GM19324 (cell line): ENCODE results near the gene FBXO34.
A peak's percentile ranks its signal among the peaks of the same experiment; 100 is the strongest.
"Not testable (repeated sequence)": the region's sequence is repeated elsewhere in the genome, so short reads cannot be mapped to it uniquely, and the experiment has no call there.

Experiments used
- ATAC-seq: cut with Tn5 transposase; IDR thresholded peaks from one replicate; pipeline ENCODE4 v1.9.1; 2021; ENCODE audit warnings: mild to moderate bottlenecking, moderate library complexity; ENCODE audit not compliant: unreplicated experiment, low FRiP score

FBXO34 gene

DNA sequence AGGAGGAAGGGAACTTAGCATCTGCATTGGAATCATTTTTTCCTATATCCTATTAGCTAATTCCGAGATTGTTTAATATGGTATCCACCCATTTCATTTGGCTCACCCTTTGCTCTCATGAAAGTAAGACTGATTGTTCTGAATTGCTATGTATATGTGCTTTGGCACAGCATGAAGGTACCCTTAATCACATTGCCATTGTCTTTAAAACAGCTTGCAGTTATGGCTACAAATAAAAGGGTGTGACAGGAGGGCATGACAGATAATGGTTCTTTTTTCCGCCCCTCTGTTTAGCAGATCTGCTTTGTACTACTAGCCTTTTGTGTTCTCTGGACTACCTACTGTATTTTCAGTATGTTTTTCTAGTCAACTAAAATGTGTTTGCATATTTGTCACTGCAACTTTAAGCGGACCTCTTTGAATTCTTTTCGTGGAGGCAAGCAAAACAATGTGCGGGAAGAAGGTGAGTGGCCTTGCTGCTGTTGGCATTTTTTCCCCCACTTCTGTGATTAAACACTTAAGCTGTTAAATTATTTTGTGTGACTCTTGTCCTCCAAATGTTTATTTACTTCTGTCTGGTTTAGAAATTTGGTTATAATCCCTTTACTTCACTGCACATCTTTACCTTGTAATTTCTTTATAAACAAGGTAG is 35.8 kb downstream of the FBXO34 start:
- no peak for ATAC-seq

DNA sequence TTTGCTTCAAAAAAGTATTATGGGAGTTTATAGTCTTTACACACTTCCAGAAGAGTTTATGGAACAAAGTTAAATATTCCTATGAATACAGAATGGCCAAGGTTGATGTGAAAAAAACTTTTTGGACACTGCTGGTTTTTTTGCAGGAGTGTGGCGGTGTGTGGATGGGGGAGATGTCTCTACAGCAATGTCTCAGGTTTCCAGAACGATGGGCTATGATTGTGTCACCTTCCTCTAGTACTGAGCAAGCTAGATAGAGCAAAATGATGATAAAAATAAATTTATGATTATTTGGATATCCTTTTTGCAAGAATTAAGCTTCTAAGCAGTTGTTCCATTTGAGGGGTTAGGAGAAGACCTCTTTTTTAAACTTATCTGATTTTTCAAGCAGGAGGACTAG is 37.9 kb downstream of the FBXO34 start:
- ATAC-seq, result no peak

DNA sequence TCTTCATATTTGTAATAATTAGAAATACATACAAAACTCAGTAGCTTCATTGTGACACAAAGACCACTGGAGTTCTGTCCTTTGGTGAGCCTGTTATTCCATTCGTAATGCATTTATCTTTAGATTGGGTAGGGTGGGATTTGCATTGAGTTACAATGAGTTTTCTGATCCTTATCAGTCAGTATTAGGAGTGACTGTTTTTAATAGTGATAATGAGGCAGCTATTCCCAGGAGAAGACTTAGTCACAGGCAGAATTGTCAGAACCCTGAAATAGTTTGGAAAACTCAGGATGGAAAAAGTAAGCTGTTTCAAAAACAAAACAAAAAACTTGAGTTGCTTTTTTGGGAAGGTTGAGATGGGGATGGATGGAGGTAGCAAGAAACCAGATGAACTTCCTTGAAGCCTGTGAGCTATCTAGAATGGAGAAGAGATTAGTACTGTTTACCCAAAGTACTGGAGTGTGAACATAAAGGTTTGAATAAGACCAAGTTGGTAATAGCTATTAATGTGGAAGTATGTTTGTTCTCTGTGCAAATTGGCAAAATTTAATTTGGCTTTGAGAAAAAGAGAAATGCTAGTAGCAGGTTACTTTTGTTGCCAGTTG is 38.6 kb downstream of the FBXO34 start:
- ATAC-seq, result no peak

DNA sequence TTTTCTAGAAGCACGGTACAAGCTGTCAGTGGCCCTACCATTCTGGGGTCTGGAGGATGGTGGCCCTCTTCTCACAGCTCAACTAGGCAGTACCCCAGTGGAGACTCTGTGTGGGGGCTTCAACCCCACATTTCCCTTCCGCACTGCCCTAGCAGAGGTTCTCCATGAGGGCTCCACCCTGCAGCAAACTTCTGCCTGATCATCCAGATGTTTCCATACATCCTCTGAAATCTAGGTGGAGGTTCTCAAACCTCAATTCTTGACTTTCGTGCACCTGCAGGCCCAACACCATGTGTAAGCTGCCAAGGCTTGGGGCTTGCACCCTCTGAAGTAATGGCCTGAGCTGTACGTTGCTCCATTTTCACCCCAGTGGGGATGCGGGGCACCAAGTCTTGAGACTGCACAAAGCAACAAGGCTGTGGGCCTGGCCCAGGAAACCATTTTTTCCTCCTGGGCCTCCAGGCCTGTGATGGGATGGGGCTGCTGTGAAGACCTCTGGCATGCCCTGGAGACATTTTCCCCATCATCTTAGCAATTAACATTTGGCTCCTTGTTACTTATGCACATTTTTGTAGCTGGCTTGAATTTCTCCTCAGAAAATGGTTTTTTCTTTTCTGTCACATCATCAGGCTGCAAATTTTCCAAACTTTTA is 41.3 kb downstream of the FBXO34 start:
- not testable (repeated sequence) for ATAC-seq

DNA sequence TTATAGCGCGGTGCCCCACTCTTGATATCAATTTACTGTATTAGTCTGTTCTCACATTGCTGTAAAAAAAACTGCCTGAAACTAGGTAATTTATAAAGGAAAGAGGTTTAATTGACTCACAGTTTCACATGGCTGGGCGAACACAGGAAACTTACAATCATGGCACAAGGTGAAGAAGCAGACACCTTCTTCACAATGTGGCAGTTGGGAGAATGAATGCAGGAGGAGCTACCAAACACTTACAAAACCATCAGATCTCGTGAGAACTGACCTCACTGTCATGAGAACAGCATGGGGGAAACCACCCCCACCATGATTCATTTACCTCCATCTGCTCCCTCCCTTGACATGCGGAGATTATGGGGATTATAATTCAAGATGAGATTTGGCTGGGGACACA is 42.3 kb downstream of the FBXO34 start:
- no peak for ATAC-seq

DNA sequence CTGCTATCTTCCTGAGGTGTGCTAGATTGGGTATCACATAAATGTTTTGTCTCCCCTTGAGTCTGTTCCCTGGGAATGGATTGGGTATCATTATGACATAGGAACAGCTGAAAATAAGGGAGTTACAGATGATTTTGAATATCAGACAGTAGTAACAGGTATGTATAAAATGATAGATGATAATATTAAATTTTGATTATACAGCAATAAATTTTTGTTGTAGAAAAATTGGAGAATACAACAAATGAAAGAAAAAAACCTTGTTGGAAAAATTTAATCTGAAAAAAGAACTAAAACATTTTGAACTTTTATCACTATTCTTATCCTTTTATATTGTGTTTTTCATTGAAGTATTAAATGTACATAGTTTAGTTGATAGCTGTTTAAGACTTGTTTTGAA is 43.2 kb downstream of the FBXO34 start:
- no peak for ATAC-seq

DNA sequence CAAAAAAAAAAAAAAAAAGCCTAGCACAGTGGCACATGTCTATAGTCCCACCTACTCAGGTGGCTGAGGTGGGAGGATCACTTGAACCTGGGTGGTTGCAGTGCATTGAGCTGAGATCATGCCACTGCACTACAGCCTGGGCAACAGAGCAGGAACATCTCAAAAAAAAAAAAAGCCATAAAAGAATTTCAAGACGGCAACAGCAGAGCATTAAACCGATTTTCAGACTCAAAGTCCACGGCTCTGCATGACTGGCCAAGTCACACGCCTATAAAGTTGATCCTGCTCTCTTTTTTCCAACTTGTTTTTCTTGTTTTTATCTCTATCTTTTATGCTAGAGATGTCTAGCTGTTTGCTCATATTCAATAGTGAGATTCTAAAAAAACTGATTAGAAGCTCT is 45.3 kb downstream of the FBXO34 start:
- no peak for ATAC-seq

DNA sequence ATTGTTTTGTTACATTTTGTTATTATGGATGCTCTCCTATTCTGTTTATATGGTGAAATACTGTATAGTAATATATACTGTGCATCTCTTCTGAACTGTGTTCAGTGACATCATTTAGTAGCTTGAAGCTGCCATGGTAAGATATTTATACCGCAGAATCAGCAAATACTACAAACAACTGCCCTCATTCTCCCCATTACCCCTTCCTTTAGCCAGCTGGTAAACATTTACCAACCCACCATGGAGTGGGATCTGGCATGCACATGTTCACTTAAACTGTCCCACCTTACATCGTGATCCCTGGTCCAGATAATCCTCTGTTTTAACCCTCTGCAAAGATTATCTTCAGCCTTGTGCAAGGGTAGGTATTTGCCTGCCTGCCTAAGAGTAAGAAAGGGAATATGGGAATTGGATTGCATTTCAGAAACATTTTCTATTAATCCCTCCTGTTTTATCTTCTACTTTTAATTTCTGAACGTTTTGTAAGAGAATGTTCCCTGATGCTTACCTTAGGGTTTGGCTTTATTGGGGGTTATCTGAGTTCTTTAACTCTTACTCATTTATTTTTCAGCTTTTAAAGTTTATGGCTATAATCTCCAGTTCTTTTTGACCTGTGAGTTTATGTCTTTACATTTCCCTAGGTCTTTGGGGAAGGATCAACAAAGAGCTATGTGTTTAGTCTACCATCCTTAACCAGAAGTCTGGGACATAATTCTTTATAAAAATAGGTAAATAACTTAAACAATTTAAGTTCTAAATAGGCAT is 46.5 kb downstream of the FBXO34 start:
- no peak for ATAC-seq

DNA sequence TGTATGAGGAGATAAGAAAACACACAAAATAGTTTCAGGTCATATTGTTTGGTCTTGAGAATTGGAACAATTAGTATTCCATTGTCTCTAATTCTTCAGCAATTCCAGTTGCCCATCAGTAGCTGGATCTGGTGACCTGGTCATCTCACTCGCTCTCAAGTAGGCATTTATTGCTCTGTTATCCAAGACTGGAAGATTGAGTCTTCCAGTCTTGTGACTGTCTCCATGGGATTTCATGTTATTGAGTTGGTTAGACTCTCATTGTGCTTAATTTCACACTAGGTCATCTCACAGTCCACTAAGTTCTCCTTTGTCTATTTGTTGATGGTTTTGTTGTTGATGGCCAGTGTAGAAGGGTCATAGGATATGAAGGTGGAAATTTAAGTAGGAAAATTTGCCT is 47.5 kb downstream of the FBXO34 start:
- ATAC-seq, result no peak

DNA sequence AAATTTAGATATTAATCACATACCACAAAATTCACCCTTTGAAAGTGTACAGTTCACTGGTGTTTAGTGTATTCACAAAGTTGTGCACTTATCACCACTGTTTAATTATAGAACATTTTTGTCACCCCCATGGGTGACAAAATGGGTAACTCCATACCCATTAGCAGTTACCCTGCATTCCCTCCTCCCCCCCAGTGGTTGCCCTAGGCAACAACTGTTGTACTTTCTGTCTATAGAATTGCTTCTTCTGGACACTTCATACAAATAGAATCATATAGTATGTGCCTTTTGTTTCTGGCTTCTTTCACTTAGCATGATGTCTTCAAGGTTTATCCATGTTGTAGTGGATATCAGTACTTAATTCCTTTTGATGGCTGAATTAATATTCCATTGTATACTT is 52.7 kb downstream of the FBXO34 start:
- no peak for ATAC-seq

DNA sequence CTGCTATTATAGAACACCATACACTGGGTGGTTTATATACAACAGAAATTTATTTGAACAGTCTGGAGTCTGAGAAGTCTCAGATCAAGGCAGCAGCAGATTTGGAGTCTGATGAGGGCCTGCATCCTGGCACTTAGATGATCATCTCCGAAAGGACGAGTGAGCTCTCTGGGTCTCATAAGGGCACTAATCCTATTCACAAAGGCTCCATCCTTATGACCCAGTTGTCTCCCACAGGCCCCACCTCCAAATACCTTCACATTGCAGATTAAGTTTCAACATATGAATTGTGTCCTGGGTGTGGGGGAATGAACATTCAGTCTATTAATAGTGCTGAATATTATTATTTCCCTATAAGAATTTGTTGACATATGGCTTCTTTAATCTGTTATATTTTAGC is 53.6 kb downstream of the FBXO34 start:
- ATAC-seq, result no peak

DNA sequence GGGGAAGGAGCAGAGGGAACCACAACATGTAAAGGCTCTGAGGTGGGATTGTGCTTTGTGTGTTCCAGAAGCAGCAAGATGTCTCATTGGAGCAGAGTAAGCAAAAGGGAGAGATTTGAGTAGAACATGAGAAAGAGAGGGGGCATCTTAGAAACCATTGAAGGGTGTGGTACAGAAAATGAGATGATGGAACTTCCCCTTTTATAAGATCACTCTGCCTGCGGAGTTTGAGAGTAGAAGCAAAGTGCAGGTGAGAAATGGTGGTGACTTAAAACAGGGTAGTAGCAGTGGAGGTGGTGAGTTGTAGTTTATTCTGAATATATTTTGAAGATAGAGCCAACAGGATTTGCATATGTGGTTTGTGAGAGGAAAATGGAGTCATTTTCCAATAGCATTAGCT is 56.0 kb downstream of the FBXO34 start:
- ATAC-seq, result peak; percentile 63

DNA sequence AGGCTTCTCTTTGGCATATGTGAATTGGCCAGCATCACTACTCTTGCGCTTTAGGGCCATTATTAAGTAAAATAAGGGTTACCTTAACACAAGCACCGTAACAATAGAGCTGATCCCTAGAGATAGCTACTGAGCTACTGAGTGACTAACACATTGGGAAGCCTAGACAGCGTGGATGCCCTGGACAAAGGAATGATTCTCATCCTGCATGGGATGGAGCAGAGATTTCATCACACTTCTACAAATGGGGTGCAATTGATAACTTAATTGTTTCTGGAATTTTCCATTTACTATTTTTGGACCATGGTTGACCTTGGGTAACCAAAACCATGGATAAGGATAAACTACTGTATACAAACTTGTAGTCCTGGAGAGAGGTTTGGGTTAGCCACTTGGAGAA is 57.1 kb downstream of the FBXO34 start:
- ATAC-seq, result no peak

DNA sequence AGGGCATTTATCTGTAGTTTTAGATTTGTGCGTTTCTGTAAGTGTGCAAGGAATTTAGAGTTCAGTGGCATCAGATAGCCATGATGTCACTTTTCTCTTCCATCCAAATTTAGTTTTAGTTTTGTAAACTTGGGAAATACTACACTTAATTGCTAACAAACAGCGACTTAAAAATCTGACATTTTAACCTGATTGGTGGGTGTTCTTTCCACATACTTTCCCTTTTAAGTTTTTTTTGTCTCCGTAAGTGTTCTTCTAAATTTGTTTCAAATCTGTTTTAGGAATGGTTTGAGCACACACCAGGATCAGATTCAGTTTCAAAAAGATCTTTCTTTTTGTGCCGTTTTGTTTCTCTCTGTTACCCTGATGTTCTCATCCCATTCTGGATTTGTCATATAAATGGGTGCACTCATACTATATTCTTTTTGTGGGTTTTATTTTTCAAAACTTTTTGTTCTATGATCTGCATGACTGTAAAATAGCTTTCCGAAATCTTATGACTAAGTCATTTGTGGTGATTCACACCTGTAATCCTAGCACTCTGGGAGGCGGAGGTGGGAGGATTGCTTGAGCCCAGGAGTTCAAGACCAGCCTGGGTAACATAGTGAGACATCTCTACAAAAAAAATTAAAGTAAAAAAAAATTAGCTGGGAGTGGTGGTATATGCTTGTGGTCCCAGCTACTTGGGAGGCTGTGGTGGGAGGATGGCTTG is 58.9 kb downstream of the FBXO34 start:
- ATAC-seq, result no peak

DNA sequence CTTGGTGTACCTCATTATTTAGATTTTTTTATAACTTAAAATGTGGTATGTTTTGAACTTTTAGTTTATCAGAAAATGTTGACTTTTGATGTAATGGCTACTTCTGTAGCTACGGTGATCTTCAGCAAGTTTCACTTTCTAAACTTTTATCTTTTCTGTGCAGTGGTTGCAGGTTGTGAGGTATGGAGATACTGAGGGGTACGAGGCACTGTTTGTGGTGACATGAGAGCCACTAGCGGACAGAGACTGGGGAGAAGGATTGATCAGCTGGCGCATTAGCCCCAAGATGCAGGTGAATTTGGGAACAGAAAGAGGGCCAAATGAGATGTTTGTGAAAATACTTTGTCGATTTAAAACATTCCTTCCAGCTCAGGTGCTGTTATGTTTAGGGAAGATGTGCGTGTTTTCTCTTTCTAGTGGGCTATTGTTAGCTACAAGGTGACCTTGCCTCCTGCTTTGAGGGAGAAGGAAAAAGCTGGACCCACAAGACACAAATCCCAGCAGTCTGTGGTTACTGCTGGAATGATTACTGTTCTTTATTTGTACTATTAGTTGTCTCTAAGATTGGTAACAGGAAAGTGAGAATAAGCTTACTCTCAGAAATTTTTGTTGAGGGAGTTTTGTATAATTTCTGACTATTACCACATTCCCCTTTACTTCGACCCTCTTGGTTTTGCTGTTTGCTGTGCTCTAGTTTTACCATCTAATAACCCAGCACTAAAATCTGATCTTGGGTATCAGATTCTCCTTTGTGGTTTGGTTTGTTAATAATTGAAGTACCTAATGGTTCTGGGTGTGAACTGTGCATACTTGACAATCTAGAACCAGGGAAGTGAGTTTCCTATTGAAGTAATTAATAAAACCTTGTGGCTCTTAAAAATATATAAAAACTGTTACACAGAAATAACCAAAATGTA is 61.7 kb downstream of the FBXO34 start:
- no peak for ATAC-seq

DNA sequence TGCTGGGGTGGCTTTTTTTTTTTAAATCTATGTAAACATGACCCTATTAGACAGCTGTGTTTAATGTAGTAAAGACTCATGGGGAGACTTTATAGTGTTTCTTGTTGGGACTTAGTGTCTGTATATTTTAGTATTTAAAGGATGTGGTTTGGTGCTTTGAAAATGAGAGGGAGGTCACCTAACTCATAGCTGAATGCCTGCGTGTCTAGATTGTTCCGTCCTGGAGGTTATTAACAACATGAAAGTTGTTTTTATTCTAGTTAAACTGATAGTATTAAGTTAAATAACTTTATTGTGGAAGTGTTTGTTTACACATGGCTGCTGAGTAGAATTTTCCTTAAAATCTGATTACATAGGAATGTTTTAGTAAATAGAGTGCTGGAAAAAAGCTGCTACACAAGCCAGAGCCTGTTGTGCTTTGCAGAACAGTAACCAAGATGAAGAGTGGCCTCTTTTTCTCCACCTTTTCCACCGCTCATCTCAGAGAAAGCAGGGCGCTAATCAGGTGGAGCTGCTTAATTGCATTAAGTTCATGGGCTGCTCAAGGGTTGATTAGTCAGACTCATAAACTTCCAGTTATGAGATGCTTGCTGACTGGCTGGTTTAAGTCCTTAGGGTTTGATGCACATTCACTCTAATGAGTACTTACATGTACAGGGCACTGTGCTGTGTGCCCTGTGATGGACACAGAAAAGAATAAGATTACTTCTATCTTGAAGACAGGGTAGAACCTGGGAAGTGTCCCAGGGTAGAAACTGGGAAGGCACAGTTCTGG is 62.7 kb downstream of the FBXO34 start:
- ATAC-seq, result no peak

DNA sequence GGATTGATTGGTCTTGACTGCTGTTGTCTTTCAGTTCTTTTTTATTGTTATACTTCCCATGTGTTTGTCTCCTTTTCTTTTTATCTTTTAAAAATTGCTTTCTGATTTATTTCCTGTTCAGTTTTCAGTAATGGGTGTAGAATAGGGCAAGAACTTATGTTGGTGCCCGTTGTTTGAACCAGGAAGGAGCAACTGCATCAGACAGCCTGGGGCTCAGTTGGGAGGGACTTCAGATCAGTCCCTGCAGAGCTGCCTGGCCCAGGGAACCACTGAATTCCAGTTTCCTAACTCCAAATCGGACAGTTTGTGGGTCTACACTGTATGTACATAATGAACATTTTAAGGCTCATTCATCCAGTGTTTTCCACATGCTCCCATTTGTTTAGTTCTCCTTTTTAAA is 64.9 kb downstream of the FBXO34 start:
- ATAC-seq, result no peak

DNA sequence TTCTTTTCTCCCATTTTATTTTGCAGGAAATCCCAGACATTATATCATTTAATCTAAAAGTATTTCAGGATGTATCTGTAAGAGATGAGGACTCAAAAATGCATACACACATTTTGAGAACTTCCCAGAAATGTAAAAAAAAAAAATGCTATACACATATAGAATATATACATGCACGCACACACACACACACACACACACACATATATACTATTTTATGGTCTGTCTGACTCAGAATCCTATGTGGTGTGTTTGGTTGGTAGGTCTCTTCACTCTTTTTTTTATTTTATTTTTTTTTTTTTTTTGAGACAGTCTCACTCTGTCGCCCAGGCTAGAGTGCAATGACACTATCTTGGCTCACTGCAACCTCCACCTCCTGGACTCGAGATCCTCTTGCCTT is 65.5 kb downstream of the FBXO34 start:
- ATAC-seq, result no peak

DNA sequence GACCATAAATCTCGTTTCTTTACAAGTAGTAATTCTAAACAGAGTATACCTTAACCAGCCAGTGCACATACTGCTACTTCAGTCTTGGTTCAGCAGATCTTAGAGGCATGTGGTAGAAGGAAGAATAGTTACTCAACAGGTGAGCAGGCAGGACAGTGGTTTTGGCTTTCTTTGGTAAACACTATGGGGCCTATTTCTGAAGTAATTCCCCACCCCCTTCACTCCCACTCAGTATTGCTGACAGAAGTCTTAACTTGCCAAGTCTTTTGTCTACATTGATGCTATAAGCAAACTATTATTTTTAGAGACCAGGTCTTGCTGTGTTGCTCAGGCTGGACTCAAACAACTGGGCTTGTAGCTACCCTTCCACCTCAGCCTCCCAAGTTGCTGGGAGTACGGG is 68.5 kb downstream of the FBXO34 start:
- ATAC-seq, result no peak
